ENCODE results near the gene BCLAF3.

GRCh38 chrX:19975845-19976244 is 15.0 kb downstream of the BCLAF3 start:
- TF ChIP-seq, protein P1, sequence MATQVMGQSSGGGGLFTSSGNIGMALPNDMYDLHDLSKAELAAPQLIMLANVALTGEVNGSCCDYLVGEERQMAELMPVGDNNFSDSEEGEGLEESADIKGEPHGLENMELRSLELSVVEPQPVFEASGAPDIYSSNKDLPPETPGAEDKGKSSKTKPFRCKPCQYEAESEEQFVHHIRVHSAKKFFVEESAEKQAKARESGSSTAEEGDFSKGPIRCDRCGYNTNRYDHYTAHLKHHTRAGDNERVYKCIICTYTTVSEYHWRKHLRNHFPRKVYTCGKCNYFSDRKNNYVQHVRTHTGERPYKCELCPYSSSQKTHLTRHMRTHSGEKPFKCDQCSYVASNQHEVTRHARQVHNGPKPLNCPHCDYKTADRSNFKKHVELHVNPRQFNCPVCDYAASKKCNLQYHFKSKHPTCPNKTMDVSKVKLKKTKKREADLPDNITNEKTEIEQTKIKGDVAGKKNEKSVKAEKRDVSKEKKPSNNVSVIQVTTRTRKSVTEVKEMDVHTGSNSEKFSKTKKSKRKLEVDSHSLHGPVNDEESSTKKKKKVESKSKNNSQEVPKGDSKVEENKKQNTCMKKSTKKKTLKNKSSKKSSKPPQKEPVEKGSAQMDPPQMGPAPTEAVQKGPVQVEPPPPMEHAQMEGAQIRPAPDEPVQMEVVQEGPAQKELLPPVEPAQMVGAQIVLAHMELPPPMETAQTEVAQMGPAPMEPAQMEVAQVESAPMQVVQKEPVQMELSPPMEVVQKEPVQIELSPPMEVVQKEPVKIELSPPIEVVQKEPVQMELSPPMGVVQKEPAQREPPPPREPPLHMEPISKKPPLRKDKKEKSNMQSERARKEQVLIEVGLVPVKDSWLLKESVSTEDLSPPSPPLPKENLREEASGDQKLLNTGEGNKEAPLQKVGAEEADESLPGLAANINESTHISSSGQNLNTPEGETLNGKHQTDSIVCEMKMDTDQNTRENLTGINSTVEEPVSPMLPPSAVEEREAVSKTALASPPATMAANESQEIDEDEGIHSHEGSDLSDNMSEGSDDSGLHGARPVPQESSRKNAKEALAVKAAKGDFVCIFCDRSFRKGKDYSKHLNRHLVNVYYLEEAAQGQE (IDR thresholded peaks at IDR 0.05; ENCODE audit: insufficient read depth in 1 of 2, low read depth in 2 of 2, low read length in 2 of 2) = no peak
- TF ChIP-seq POLR2AphosphoS5 (IDR thresholded peaks at IDR 0.05; ENCODE audit: low read depth, low read length) (no peak), SIN3A (IDR thresholded peaks at IDR 0.05; ENCODE audit: borderline replicate concordance, insufficient read depth, low read length) (no peak), TAF1 (IDR thresholded peaks at IDR 0.05; ENCODE audit: borderline replicate concordance, insufficient read depth, low read length) (no peak), FOXP2 (optimal IDR thresholded peaks at IDR 0.05; ENCODE audit: borderline replicate concordance, extremely low read depth, extremely low read length, insufficient read depth) (no peak)

Data from PFSK-1 (cell line).